Activated CD4-positive, alpha-beta T cell treated with anti-CD3 and anti-CD28 coated beads, Interleukin-2, amount 10 ng/mL, durations not matched to agents 7 days and 5 days (primary cell): ENCODE measurements around the gene ARHGAP25. TPM values are rescaled to one million over a fixed set of nuclear protein-coding genes. Genes with fewer than 3 reads are reported as not detected.
A peak's percentile ranks its signal among the peaks of the same experiment; 100 is the strongest.

Experiments
- CTCF ChIA-PET: fragments of 350-600 bp; sonication (Branson Sonifier 250); formaldehyde crosslinking; loops from one replicate; lab custom pipeline; 2021; ENCODE audit warnings: antibody characterized with exemption; lab: Charles Lee
- POLR2A ChIA-PET: fragments of 350-600 bp; sonication (Branson Sonifier 250); formaldehyde crosslinking; loops from one replicate; lab custom pipeline; 2021; ENCODE audit warnings: antibody characterized with exemption; lab: Charles Lee
- DNase-seq: peaks from one replicate; pipeline ENCODE4 v3.0.0-alpha.2; 2020
- H3K27ac Mint-ChIP-seq: one replicate; pipeline ENCODE4 v1.8.0; 2021; ENCODE audit warnings: mild to moderate bottlenecking, moderate library complexity, mixed read lengths
- H3K27me3 Mint-ChIP-seq: one replicate; pipeline ENCODE4 v1.8.0; 2021; ENCODE audit warnings: mixed read lengths
- H3K36me3 Mint-ChIP-seq: one replicate; pipeline ENCODE4 v1.8.0; 2021; ENCODE audit warnings: low read depth, mixed read lengths
- H3K4me1 Mint-ChIP-seq: one replicate; pipeline ENCODE4 v1.8.0; 2021; ENCODE audit warnings: mixed read lengths
- H3K4me3 Mint-ChIP-seq: one replicate; pipeline ENCODE4 v1.8.0; 2021; ENCODE audit warnings: mild to moderate bottlenecking, moderate library complexity, mixed read lengths
- H3K9me3 Mint-ChIP-seq: one replicate; pipeline ENCODE4 v1.8.0; 2021; ENCODE audit warnings: mixed read lengths
- total RNA-seq, 2 experiments: library from RNA; stranded (reverse); gene quantifications; one replicate each; pipeline ENCODE4 v1.2.3, GENCODE V29; 2021

Gene ARHGAP25
- total RNA-seq, 2 experiments from 2014 or later: 94.9 to 97.8 TPM

- ChIA-PET CTCF (interaction anchor here (0.6 to 1.2 kb wide), 3 partner anchors 10 to 574 kb away, joined by 3 to 5 read pairs (median 4); no protein-coding TSS in a partner anchor), POLR2A (no interaction called here)
- Mint-ChIP-seq H3K27me3 (no peaks in the 10 kb centered on the region), H3K4me3 (peak overlapping the region; percentile 53), H3K4me1 (peaks cover 99% of the 10 kb centered on the region), H3K36me3 (peaks cover 68% of the 10 kb centered on the region), H3K9me3 (peaks cover 2% of the 10 kb centered on the region), H3K27ac (peak overlapping the region; percentile 99)
- no peak for DNase-seq
These were observed 35.1 kb downstream of the ARHGAP25 start for GRCh38 chr2:68769586-68770270.

- peaks cover 70% of the 10 kb centered on the region for H3K36me3 Mint-ChIP-seq
- POLR2A ChIA-PET: no interaction called here
- peaks cover 2% of the 10 kb centered on the region for H3K9me3 Mint-ChIP-seq
- H3K27ac Mint-ChIP-seq: peak overlapping the region; percentile 99
- CTCF ChIA-PET: interaction anchor here (0.6 to 1.6 kb wide), 5 partner anchors 9 to 575 kb away, joined by 3 to 6 read pairs (median 4); no protein-coding TSS in a partner anchor
- peak overlapping the region; percentile 53 for H3K4me3 Mint-ChIP-seq
- H3K27me3 Mint-ChIP-seq: no peaks in the 10 kb centered on the region
- H3K4me1 Mint-ChIP-seq: peaks cover 100% of the 10 kb centered on the region
- no peak for DNase-seq
These were observed 35.9 kb downstream of the ARHGAP25 start for GRCh38 chr2:68770271-68771111.

GRCh38 chr2:68771211-68771751 is 36.7 kb downstream of the ARHGAP25 start:
- Mint-ChIP-seq H3K36me3 (peaks cover 77% of the 10 kb centered on the region), H3K9me3 (peaks cover 2% of the 10 kb centered on the region), H3K4me3 (no peak overlapping the region), H3K27me3 (no peaks in the 10 kb centered on the region), H3K4me1 (peaks cover 100% of the 10 kb centered on the region), H3K27ac (peak overlapping the region; percentile 99)
- ChIA-PET CTCF (interaction anchor here (1.3 to 1.6 kb wide), 2 partner anchors 62 to 137 kb away, joined by 4 to 6 read pairs; no protein-coding TSS in a partner anchor), POLR2A (interaction anchor here (0.5 kb wide), 1 partner anchor 22 kb away, joined by 3 read pairs; no protein-coding TSS in a partner anchor)
- DNase-seq: no peak

- no peaks in the 10 kb centered on the region for H3K27me3 Mint-ChIP-seq
- no peak overlapping the region for H3K4me3 Mint-ChIP-seq
- ChIA-PET POLR2A (no interaction called here), CTCF (interaction anchor here (1.6 kb wide), 1 partner anchor 136 kb away, joined by 6 read pairs; no protein-coding TSS in a partner anchor)
- peaks cover 84% of the 10 kb centered on the region for H3K36me3 Mint-ChIP-seq
- DNase-seq: no peak
- peaks cover 2% of the 10 kb centered on the region for H3K9me3 Mint-ChIP-seq
- H3K4me1 Mint-ChIP-seq: peaks cover 100% of the 10 kb centered on the region
- H3K27ac Mint-ChIP-seq: peak overlapping the region; percentile 64
These were observed 37.5 kb downstream of the ARHGAP25 start for GRCh38 chr2:68772109-68772508.

- Mint-ChIP-seq H3K27me3 (no peaks in the 10 kb centered on the region), H3K9me3 (peaks cover 2% of the 10 kb centered on the region), H3K4me1 (peaks cover 84% of the 10 kb centered on the region), H3K36me3 (peaks cover 86% of the 10 kb centered on the region), H3K4me3 (peak overlapping the region; percentile 68), H3K27ac (peak overlapping the region; percentile 90)
- POLR2A ChIA-PET: no interaction called here
- CTCF ChIA-PET: interaction anchor here (0.5 to 2.1 kb wide), 7 partner anchors 10 to 495 kb away, joined by 3 to 6 read pairs (median 4); no protein-coding TSS in a partner anchor
- DNase-seq: peak; percentile 59
These were observed 40.1 kb downstream of the ARHGAP25 start for GRCh38 chr2:68774569-68775271.

GRCh38 chr2:68775272-68775842 is 40.7 kb downstream of the ARHGAP25 start:
- Mint-ChIP-seq H3K27ac (peak overlapping the region; percentile 90), H3K9me3 (peaks cover 2% of the 10 kb centered on the region), H3K4me1 (peaks cover 81% of the 10 kb centered on the region), H3K36me3 (peaks cover 82% of the 10 kb centered on the region), H3K4me3 (peak overlapping the region; percentile 68), H3K27me3 (no peaks in the 10 kb centered on the region)
- ChIA-PET CTCF (interaction anchor here (0.9 to 2.0 kb wide), 5 partner anchors 11 to 150 kb away, joined by 3 to 6 read pairs (median 4); no protein-coding TSS in a partner anchor), POLR2A (no interaction called here)
- DNase-seq: no peak

GRCh38 chr2:68776124-68776523 is 41.5 kb downstream of the ARHGAP25 start:
- H3K4me3 Mint-ChIP-seq: peak overlapping the region; percentile 68
- POLR2A ChIA-PET: no interaction called here
- H3K36me3 Mint-ChIP-seq: peaks cover 81% of the 10 kb centered on the region
- peak overlapping the region; percentile 90 for H3K27ac Mint-ChIP-seq
- H3K4me1 Mint-ChIP-seq: peaks cover 77% of the 10 kb centered on the region
- H3K27me3 Mint-ChIP-seq: no peaks in the 10 kb centered on the region
- DNase-seq: no peak
- CTCF ChIA-PET: interaction anchor here (0.6 to 1.4 kb wide), 5 partner anchors 11 to 32 kb away, joined by 3 to 5 read pairs (median 4); no protein-coding TSS in a partner anchor
- H3K9me3 Mint-ChIP-seq: no peaks in the 10 kb centered on the region

GRCh38 chr2:68779595-68779994 is 45.0 kb downstream of the ARHGAP25 start:
- no peaks in the 10 kb centered on the region for H3K27me3 Mint-ChIP-seq
- peaks cover 51% of the 10 kb centered on the region for H3K4me1 Mint-ChIP-seq
- ChIA-PET POLR2A (interaction anchor here (0.6 kb wide), 1 partner anchor 15 kb away, joined by 4 read pairs; no protein-coding TSS in a partner anchor), CTCF (interaction anchor here (0.6 to 1.6 kb wide), 6 partner anchors 8 to 550 kb away, joined by 3 to 5 read pairs (median 3); no protein-coding TSS in a partner anchor)
- H3K27ac Mint-ChIP-seq: peak overlapping the region; percentile 54
- H3K9me3 Mint-ChIP-seq: no peaks in the 10 kb centered on the region
- peaks cover 64% of the 10 kb centered on the region for H3K36me3 Mint-ChIP-seq
- DNase-seq: no peak
- H3K4me3 Mint-ChIP-seq: no peak overlapping the region

- Mint-ChIP-seq H3K4me3 (no peak overlapping the region), H3K27me3 (no peaks in the 10 kb centered on the region), H3K4me1 (peaks cover 21% of the 10 kb centered on the region), H3K9me3 (no peaks in the 10 kb centered on the region), H3K36me3 (peaks cover 31% of the 10 kb centered on the region), H3K27ac (peak overlapping the region; percentile 60)
- no peak for DNase-seq
- CTCF ChIA-PET: interaction anchor here (1.0 kb wide), 1 partner anchor 10 kb away, joined by 3 read pairs; no protein-coding TSS in a partner anchor
- POLR2A ChIA-PET: no interaction called here
These were observed 49.6 kb downstream of the ARHGAP25 start for GRCh38 chr2:68784188-68784587.

GRCh38 chr2:68784915-68785314 is 50.3 kb downstream of the ARHGAP25 start:
- peaks cover 18% of the 10 kb centered on the region for H3K4me1 Mint-ChIP-seq
- H3K9me3 Mint-ChIP-seq: no peaks in the 10 kb centered on the region
- H3K27me3 Mint-ChIP-seq: no peaks in the 10 kb centered on the region
- ChIA-PET CTCF (interaction anchor here (1.0 kb wide), 1 partner anchor 11 kb away, joined by 3 read pairs; no protein-coding TSS in a partner anchor), POLR2A (no interaction called here)
- peaks cover 31% of the 10 kb centered on the region for H3K36me3 Mint-ChIP-seq
- H3K4me3 Mint-ChIP-seq: no peak overlapping the region
- no peak for DNase-seq
- no peak overlapping the region for H3K27ac Mint-ChIP-seq

- POLR2A ChIA-PET: no interaction called here
- H3K4me1 Mint-ChIP-seq: peaks cover 21% of the 10 kb centered on the region
- CTCF ChIA-PET: interaction anchor here (0.8 to 1.5 kb wide), 6 partner anchors 8 to 51 kb away, joined by 3 to 5 read pairs (median 4); no protein-coding TSS in a partner anchor
- H3K36me3 Mint-ChIP-seq: peaks cover 30% of the 10 kb centered on the region
- H3K9me3 Mint-ChIP-seq: no peaks in the 10 kb centered on the region
- no peak for DNase-seq
- no peak overlapping the region for H3K4me3 Mint-ChIP-seq
- no peaks in the 10 kb centered on the region for H3K27me3 Mint-ChIP-seq
- no peak overlapping the region for H3K27ac Mint-ChIP-seq
These were observed 52.7 kb downstream of the ARHGAP25 start for GRCh38 chr2:68787356-68787755.
